ENCODE data around the gene CNTN5. TPM values are rescaled to one million over a fixed set of nuclear protein-coding genes. Genes with fewer than 3 reads are reported as not detected.

CNTN5 gene
- total RNA-seq, 2 donors from 2014 or later = 0.23 to 0.33 TPM

- DNase-seq (ENCODE audit: low spot score) = no peak
- intact Hi-C loops (cut with DNase I) = no loop called here
Measured at GRCh38 chr11:99352642-99353041, 331.9 kb downstream of the CNTN5 start.

- intact Hi-C loops (cut with DNase I) = no loop called here
- DNase-seq (ENCODE audit: low spot score) = no peak
Measured at GRCh38 chr11:99366546-99366945, 345.8 kb downstream of the CNTN5 start.

DNA sequence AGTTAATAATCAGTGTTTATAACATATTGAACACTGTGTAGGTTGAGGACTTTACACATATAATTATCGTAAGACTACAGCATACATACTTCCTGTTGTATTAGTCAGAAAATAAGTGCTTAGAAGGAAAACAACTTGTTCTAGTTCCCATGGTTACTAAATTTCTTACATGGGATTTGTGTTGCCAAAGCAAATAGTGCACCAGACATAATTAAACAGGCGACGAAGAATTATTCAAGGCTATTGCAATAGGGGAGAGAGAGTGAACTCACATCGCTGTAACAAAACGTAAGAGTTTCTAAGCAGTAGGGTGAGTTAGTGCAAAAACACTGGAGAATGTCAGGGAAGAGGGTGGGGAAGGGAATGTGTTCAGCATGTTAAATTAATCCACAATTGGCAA is 347.8 kb downstream of the CNTN5 start:
- DNase-seq (ENCODE audit: low spot score) = no peak
- intact Hi-C loops (cut with DNase I) = no loop called here

DNA sequence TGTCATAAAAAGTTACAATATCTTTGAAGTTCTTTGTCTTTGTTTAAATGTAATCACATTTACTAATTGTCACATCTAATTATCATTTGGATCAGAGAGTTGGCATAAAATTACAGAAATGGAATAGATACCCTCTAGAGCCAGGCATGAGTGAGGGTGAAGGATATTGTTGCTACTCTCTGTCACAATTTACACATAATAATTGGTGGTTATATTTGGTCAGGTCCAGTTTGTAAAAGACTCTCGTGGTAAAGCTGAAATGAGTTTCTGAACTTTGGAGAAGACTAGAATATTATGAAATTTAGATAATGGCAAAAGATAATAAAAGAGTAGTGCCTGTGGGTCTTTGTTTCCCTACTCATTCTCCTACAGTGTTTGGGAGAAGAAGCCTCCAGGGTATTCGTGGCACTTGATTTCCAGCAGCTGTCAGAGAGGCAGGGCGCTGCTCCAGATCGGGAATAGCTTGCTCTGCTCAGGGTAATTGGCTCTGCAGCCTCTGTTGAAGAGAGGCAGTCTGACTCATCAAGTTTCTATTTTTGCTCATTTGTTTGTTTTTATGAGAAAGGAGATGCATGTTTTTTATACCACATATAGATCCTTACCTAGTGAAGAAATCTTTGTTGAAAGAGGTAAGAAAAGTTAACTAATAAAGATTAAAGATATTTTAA is 349.9 kb downstream of the CNTN5 start:
- DNase-seq (ENCODE audit: low spot score) = no peak

GRCh38 chr11:99371257-99371656 is 350.5 kb downstream of the CNTN5 start:
- no peak for DNase-seq (ENCODE audit: low spot score)
- intact Hi-C loops (cut with DNase I) = no loop called here

More for the DNA sequence above, 349.9 kb downstream of the CNTN5 start:
- intact Hi-C loops (cut with DNase I) = no loop called here

DNA sequence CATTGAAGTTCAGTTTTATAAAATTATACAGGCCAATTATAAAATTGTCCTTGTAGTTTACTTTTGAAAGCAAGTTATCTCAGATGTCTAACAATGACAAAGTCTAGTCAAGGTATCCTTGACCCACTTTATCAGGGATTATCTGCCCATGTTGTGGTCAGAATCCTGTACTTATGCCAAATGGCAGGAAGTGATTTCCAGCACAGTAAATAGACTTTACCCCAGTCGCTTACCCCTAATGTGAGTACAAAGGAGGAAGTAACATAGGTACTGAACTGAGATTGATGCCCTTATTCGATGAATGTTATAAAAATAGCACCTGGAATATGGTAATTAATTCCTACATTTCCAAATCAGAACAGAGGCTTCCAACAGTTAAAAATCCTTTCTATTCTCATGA is 355.7 kb downstream of the CNTN5 start:
- intact Hi-C loops (cut with DNase I) = no loop called here

DNA sequence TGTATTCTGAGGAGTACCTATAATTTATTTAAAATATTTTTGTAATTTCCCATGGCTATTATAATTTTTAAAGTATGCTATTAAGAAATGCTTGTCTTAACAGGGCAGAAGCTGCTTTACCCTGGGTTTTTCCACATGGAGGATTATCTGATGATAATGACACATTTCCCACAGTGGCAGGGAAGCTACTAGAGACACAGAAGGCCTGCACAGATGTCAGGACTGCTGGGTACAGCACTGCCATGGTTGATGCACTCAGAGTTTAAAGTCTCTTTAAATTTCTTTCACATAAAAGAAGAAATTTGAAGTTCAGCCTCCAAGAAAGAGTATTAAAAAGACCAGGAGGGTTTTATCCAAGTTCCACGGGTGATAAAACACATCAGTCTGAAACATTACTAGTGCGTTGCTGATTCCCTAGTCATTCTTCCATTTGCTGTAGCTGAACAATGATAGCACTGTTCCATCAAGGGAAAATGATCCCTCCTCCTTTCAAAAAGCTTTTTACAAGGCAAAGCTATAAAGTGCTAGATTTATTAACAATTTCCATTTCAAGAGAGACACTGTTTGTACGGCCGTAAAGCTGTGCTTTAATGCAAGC is 363.0 kb downstream of the CNTN5 start:
- intact Hi-C loops (cut with DNase I) = no loop called here
- no peak for DNase-seq (ENCODE audit: low spot score)

More for the DNA sequence above, 355.7 kb downstream of the CNTN5 start:
- DNase-seq (ENCODE audit: low spot score) = no peak

- no peak for DNase-seq (ENCODE audit: low spot score)
- intact Hi-C loops (cut with DNase I) = no loop called here
Measured at GRCh38 chr11:99391245-99391644, 370.5 kb downstream of the CNTN5 start.

DNA sequence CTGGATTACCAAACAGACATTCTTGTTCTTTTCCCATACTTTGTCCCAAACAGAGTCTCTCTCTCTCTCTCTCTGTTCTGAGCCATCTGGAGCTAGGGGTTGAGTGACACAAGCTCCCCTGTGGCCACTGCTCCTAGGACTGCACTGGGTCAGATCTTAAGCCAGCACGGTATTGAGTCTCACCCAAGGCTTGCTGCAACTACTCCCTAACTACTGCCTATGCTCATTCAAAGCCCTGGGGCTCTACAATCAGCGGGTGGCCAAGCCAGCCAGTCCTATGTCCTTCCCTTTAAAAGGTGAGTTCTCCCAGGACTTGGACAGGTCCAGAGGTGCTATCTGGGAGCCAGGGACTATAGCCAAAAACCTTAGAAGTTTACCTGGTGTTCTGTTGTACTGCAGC is 385.6 kb downstream of the CNTN5 start:
- intact Hi-C loops (cut with DNase I) = no loop called here
- no peak for DNase-seq (ENCODE audit: low spot score)

DNA sequence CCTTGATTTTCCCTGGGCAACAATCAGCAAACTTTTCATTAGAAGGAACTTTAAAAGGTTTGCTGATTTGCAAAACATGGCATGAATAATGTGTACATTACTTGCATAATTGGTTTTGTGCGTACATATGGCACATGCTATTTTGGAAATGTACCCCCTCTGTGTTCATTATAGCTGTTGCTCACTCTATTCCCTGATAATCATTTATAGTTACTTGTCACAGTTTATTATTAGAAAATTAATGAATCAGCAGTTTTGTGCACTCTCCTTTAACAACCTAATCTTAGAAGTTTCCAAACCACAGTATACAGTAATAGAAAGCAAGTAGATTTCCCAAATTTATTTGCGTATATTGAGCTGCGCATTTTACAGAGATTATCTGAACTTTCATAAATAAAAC is 389.9 kb downstream of the CNTN5 start:
- DNase-seq (ENCODE audit: low spot score) = no peak
- intact Hi-C loops (cut with DNase I) = no loop called here

DNA sequence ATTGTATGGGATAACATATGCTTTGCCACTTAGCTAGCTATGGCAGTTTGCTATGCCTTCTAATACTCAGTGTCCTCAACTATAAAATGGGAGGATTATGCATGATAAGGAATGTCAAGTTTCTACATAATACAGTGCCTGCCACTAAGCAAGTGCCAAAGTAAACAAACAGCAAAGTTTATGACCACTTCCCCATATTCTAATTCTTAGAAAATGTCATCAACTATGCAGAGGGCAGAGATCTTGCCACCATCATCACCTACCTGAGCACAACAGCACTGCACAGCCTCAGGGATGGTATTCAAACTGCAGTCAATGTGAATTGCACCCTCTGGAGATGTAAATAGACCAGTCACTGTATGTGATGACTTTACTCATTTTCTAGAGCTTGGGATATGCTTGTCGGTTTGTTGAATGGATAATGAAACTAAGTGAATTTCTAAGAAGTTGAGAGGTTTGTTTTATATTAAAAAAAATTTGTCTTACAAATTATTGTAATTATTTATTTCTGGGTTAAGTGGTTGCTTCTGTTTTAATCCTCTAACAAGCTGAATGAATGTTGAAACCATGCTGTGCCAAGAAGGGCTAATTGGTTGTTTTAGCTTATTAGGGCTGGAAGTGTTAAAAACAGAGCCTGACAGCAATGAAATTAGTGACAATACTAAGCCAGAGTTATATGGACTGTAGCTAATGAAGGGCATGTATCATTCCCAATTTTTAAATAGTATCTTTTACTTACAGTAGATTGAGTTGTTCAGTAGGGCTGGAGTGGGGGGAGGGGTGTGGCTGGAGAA is 398.4 kb downstream of the CNTN5 start:
- no peak for DNase-seq (ENCODE audit: low spot score)
- intact Hi-C loops (cut with DNase I) = no loop called here

DNA sequence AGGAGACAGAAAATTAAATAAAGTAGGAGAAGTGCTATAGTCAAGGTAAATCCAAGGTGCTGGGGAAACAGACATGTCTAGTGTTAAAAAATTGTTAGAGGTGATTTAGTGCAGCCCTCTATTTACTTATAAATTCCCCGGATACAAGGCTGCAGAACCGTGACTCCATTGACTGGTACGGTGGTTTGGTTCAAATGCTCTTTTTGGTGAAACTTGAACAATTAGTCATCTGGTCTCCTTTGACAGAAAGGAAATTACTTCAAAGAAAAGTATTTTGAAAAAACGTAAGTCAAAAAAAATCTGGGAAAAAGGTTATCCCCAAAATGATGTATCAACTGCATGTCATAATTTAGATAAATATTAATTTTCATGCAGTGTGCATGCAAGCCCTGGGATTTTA is 399.2 kb downstream of the CNTN5 start:
- intact Hi-C loops (cut with DNase I) = no loop called here
- no peak for DNase-seq (ENCODE audit: low spot score)

DNA sequence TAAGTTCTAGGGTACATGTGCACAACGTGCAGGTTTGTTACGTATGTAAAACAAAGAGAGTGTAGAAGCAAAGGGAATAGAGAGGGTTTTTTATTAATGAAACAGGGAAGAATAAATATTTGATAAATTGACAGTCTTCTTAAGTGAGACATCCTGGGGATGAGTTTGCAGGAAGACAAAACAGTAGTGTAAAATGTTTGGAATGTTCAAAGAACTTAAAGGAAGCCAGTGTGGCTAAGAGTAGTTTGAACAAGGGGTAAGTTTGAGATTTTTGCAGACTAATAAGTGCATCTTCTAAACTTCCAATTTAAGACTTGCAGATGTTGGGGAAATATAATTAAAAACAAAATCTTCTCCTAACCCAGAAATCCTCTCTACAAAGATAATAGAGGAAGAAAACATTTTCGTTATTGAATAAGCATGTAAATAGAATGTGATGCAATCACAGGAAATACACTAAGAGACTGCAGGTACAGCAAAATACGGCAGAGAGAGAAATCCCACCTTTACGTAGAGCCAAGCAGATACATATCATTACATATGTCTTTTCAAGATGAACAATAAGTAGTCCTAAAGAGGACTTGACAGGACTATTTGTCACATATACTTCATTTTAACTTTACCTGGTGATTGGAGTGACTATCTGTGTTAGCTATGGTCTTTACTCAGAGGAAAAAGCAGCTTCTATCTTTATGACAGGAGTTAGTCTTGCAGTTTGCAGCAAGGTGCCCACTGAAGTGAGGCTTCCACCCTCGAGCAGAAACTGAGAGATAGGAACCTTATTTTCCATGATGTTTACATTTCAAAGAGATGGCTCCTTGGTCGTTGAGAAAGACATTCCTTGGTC is 402.1 kb downstream of the CNTN5 start:
- no peak for DNase-seq (ENCODE audit: low spot score)
- intact Hi-C loops (cut with DNase I) = no loop called here

- no peak for DNase-seq (ENCODE audit: low spot score)
- intact Hi-C loops (cut with DNase I) = no loop called here
Measured at GRCh38 chr11:99423428-99423983, 402.8 kb downstream of the CNTN5 start.

DNA sequence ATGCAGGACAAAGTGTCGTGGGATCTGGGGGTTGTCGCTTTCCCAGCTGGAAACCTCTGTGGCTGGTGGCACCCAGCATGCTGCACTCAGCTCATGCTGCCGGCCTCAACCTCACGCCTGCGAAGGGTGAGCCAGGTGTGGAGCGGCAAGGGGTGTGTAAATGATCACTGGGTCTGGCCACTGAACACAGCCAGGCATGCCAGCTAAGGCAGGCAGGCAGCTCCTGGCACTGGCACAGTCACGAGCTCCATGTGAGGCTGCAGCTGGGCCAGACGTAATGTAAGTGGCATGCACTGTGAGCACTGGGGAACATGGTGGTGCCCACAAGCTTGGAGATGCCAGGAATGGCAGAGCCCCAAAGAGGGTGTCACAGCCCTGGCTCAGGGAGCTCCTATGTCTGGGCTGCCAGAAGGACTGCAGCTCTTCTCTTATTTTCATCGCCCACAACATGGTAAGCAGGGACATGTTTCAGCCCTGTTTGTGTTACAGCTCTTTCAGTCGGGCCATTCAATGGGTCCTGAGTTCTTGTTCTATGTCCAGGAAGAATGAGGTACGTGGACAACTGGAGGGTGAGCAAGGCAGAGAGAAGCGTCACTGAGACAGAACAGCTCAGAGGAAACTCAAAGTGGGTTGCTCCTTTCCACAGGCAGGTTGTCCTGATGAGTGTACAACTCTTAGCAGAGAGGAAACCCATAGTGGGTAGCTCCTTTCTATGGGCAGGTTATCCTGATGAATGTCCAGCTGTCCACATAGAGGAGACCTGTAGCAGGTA is 403.8 kb downstream of the CNTN5 start:
- no peak for DNase-seq (ENCODE audit: low spot score)

GRCh38 chr11:99425596-99425995 is 404.8 kb downstream of the CNTN5 start:
- DNase-seq (ENCODE audit: low spot score) = no peak
- intact Hi-C loops (cut with DNase I) = no loop called here

More for the DNA sequence above, 403.8 kb downstream of the CNTN5 start:
- intact Hi-C loops (cut with DNase I) = no loop called here

- intact Hi-C loops (cut with DNase I) = no loop called here
- DNase-seq (ENCODE audit: low spot score) = no peak
Measured at GRCh38 chr11:99432677-99433076, 411.9 kb downstream of the CNTN5 start.

DNA sequence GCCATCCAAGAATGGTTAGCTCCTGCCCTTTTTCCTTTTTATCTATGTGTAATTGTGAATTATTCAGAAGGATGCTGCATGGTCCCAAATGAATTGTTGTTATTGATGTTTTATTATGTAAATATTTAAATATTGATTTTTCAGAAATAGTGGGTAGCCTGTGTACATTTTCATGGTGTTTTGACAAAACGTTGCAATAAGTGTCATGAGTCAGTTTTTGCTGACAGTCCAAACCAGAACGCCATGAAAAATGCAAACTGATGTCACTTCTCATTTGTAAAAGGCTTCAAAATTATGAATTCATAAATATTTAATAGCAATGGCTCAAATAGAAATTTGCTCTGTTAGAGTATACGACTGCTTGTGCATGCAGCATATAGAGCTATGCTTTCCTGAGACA is 422.5 kb downstream of the CNTN5 start:
- DNase-seq (ENCODE audit: low spot score) = no peak
- intact Hi-C loops (cut with DNase I) = no loop called here

- intact Hi-C loops (cut with DNase I) = no loop called here
- no peak for DNase-seq (ENCODE audit: low spot score)
Measured at GRCh38 chr11:99446400-99446799, 425.7 kb downstream of the CNTN5 start.
